GM12892 (cell line): ENCODE measurements around the gene CNGB1. TPM values are rescaled to one million over a fixed set of nuclear protein-coding genes. Genes with fewer than 3 reads are reported as not detected.
"Not testable (repeated sequence)": the region's sequence is repeated elsewhere in the genome, so short reads cannot be mapped to it uniquely, and the experiment has no call there.

ENCODE experiments used
- DNase-seq: peaks from one replicate; pipeline ENCODE4 v3.0.0; 2011; ENCODE audit not compliant: insufficient read length
- FAIRE-seq: peaks from 2 replicates; lab custom pipeline; 2011; peaks lifted over from hg19 to GRCh38; lab: Jason Lieb, UNC
- POLR2A ChIP-seq: IDR thresholded peaks from 2 replicates; pipeline ENCODE4 v1.6.1; 2011; ENCODE audit warnings: low read depth, low read length, control low read depth
- POLR2AphosphoS5 ChIP-seq: IDR thresholded peaks from 2 replicates; pipeline ENCODE4 v1.6.1; 2011; ENCODE audit warnings: low read depth, low read length, control low read depth
- TAF1 ChIP-seq: IDR thresholded peaks from 2 replicates; pipeline ENCODE4 v1.6.1; 2011; ENCODE audit warnings: low read depth, mild to moderate bottlenecking, control low read depth, low read length, borderline replicate concordance
- polyA plus RNA-seq: library from polyadenylated mRNA; unstranded; fragments of >200 nt; gene quantifications from one replicate; pipeline ENCODE4 v1.2.1, GENCODE V29; 2012; ENCODE audit warnings: missing spikeins, inconsistent platforms; ENCODE audit not compliant: missing spikeins

The CNGB1 gene
- not detected for polyA plus RNA-seq

DNA sequence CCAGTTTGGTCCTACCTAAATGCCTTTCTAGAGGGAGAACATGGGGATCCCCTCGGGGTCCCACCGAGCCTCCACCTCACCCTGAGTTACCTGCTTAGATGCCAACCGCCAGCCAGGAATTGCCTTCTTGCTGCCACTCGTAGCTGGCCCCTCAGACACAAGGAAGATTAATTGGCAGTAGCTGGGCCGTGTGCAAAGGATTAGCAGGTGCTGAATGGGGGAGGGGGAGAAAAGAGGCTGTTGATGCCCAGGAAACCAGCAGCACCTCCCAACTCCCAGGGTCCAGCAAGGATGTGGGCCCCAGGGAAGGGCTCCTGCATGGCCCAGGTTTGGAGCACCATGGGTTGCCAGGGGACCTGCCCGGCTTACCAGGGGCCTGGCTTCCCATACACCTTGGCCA, at the start of gene CNGB1:
CNGB1 (minus strand) TSS at position 159 of the 400 bp plus-strand sequence. CDS start 3,842 bp downstream, outside the sequence.
- no peak for TF ChIP-seq TAF1
- TF ChIP-seq POLR2AphosphoS5, result no peak
- no peak for TF ChIP-seq POLR2A
- DNase-seq (no peak), FAIRE-seq (no peak)

DNA sequence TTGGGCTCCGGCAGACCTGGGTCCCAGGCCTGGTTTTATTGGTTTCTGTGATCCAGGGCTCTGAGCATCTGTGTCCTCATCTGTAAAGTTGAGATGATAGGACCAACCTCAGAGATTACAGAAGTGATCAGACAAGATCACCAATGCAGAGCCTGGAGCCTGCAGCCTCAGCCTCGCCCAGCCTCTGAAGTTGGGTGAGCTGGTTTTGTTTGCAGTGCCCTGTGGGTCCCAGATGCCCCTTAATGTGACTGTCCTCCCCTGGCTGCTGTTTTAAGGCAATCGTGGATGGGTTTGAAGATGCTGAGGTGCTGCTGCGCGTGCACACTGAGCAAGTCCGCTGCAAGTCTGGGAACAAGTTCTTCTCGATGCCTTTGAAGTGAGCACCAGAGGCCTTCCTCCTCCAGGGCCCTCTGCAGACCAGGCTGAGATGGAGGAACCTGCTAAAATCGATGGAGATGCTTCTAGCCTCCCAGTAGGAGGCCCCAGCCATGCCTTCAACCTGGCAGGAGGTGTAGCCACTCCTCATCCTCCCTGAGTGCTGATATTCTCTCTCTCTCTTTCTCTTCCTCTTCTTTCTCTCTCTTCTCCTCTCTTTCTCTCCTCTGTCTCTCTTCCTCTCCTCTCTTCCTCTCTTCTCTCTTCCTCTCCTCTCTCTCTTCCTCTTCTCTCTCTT, 49.1 kb upstream of the CNGB1 start:
- no peak for DNase-seq
- FAIRE-seq, result no peak
- no peak for TF ChIP-seq POLR2AphosphoS5
- TF ChIP-seq POLR2A, result no peak
- TF ChIP-seq TAF1, result no peak

DNA sequence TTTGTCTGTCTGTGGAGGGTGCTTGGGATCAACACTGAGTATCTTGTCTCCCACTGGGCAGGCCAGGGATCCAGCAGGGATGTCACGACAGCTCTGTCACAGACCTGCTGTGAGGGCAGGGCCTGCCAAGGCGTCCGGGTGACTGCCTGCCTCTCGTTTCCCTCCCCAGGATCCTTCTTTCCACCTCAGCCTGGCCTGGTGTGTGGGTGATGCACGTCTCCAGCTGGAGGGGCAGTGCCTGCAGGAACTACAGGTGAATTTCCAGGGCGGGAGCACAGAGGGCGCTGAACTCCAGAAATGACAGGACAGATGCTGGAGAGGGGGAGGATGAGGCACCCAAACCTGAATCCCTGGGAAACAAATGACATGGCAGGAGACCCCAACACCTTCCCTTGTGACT, 47.9 kb upstream of the CNGB1 start:
- no peak for FAIRE-seq
- TF ChIP-seq TAF1 (no peak), POLR2AphosphoS5 (no peak), POLR2A (no peak)
- no peak for DNase-seq

DNA sequence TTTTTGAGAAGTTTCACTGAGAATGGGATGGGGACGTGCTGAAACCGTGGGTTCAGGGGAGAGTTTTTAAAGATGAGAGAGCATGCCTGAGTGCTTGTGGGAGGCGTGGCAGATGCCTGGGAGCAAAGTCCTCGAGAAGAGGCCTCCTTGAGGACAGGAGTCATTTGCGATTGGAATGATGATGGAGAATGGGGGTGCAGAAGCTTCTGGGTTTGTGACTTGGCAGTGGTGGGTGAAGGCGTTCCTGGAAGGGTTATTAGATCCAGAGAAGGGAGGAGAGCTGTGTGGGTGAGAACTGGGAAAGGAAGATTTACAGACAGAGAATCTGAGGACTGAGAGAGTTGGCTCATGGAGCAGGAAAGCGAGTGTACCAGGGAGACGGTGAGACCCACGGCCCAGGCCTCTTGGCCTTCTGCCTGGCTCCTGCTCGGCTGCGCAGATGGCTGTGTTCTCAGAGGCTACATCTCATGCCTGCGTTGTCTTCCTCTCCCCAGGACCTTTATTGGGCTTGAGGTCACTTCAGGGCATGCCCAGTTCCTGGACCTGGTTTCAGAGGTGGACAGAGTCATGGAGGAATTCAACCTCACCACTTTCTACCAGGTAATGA, 46.0 kb upstream of the CNGB1 start:
- TF ChIP-seq TAF1 (no peak), POLR2A (no peak), POLR2AphosphoS5 (no peak)
- no peak for FAIRE-seq
- no peak for DNase-seq

DNA sequence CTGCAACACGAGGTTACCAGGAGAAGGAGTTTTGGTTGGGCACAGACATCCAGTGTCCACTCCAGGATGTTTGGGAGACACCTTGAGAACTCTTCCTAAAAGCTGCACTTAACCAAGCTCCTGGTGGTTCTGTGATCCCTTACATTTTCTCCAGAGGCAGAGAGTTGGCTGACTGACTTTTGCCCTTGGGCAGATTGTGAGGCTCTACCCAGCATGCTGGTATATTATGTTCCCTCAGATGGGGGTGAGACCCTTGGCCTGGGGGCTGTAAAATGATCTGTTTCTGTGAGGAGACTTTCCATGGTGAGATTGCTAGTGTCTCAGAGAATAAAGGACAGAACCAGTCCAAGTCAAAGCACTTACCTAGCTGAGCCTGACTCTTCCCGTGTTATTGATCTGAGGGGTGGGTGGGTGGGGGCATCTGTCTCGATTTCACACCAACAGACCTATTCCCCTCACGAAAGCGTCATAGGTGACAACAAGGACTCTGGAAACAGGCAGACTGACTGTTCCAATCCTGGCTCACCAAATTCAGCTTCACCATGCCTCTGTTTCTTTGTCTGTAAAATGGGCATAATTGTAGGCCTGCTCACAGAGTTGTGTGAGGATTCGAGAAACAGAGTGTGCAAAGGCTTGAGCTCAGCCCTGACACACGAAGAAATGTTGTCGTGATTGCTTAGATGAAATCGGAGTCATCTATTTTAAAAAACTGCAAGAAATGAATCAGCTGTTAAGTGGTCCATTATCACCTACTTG, 42.5 kb upstream of the CNGB1 start:
- no peak for DNase-seq
- no peak for FAIRE-seq
- TF ChIP-seq POLR2A (no peak), TAF1 (no peak), POLR2AphosphoS5 (no peak)

DNA sequence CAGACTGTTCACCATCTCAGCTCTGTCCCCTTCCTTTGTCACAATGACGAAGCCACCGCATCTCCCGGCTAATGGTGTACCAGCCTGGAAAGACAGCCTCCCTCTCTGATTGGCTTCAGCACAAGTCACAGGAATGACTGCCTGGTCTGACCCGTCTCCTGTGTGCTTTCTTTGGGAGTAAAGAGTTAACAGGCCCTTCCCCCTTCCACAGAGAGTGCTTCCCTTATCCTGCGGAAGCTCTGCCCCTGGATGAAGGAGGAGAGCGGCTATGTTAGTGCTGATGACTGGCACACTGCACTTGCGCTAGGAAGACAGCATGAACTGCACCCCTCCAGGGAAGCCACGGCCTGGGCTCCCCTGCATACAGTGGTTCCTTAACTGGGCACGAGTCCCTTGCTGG, 41.6 kb upstream of the CNGB1 start:
- no peak for DNase-seq
- no peak for TF ChIP-seq POLR2AphosphoS5
- TF ChIP-seq TAF1, result no peak
- no peak for FAIRE-seq

DNA sequence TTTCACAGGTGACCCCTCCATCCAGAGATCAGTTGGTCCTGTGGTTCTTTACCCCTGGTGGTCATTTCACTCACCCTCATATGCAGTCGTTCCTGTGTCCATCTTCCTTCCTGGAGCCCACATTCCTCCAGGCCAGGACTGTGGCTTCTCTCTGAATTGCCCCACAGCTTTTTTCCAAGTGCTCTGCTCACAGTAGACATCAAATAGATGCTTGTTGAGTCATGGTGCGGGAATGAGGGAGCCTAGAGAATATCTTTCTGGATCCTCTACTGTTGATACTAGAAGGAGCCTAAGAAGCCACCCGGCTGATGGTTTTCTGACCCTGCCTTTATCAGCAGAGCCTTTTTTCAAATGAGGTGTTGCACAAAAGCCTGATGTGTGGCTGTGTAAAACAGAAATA, 40.7 kb upstream of the CNGB1 start:
- DNase-seq (no peak), FAIRE-seq (no peak)
- TF ChIP-seq POLR2A, result no peak
- no peak for TF ChIP-seq POLR2AphosphoS5
- TF ChIP-seq TAF1, result no peak

DNA sequence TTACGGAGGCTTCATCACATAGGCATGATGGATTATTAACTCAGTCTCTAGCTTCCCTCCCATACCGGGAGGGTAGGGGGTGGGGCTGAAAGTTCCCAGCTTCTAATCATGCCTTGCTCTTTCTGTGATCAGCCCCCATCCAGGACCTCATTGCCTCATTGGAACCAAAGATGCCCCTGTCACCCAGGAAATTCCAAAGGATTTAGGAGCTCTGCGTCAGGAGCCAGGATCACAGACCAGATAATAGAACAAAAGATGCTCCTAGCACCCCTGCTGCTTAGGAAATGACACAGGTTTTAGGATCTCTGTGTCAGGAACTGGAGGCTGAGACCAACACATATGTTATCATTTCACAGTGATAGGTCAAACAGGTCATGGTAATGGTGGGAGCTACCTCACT, 40.0 kb upstream of the CNGB1 start:
- TF ChIP-seq TAF1 (no peak), POLR2A (no peak), POLR2AphosphoS5 (no peak)
- DNase-seq, result no peak
- no peak for FAIRE-seq

DNA sequence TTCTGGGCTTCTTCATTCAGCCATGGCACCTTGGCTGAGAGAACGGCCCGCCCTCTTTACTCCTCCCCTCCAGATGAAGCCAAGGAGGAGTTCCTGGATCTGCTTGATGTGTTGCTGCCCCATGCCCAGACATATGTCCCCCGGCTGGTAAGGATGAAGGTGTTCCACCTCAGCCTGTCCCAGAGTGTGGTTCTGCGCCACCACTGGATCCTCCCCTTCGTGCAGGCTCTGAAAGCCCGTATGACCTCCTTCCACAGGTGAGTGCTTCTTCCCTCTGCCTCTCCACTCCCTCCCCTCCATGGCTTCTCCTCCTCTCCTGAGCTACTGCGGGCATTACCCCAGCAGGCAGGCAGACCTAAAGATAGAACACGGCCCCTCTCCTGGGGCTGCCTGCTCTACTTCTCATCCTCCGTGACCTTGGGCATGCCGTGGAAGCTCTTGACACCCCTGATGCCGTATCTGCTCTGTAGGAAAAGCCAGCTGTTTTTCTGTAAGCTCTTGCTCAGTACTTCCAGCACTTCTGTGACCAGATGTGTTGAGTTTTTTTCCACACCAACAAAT, 39.0 kb upstream of the CNGB1 start:
- DNase-seq (no peak), FAIRE-seq (no peak)
- no peak for TF ChIP-seq POLR2AphosphoS5
- TF ChIP-seq TAF1, result no peak
- no peak for TF ChIP-seq POLR2A

DNA sequence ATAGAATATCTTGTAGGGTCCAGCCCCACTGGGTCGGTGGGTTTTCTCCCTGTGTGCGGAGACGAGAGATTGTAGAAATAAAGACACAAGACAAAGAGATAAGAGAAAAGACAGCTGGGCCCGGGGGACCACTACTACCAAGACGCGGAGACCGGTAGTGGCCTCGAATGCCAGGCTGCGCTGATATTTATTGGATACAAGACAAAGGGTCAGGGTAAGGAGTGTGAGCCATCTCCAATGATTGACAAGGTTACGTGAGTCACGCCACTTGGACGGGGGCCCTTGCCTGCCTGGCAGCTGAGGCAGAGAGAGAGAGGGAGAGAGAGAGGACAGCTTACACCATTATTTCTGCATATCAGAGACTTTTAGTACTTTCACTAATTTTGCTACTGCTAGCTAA, 33.8 kb upstream of the CNGB1 start:
- DNase-seq, result not testable (repeated sequence)
- FAIRE-seq, result peak; percentile 70

DNA sequence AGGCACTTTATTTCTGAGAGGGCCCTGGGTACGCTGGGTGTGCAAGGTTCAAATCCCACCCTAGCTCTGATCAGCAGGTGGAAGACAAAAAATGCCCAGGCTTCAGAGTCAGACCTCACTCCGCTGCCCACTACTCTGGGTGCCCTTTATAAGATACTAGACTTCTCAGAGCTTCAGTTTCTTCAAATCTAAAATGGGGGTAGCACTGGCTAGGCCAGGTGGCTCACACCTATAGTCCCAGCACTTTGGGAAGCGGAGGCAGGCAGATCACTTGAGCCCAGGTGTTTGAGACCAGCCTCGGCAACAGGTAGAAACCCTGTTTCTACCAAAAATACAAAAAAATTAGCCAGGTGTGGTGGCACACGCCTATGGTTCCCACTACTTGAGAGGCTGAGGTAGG, 32.0 kb upstream of the CNGB1 start:
- no peak for DNase-seq
- TF ChIP-seq TAF1 (no peak), POLR2A (no peak), POLR2AphosphoS5 (no peak)
- no peak for FAIRE-seq
